GM19372 (cell line): ENCODE data around the gene DLX4.

Source experiments
- ATAC-seq: cut with Tn5 transposase; IDR thresholded peaks from one replicate; pipeline ENCODE4 v1.9.1; 2021; ENCODE audit warnings: mild to moderate bottlenecking, low read depth, moderate library complexity; ENCODE audit not compliant: unreplicated experiment

Gene DLX4

GRCh38 chr17:49967621-49968404 lies 1.2 kb upstream of the DLX4 start:
- ATAC-seq = no peak

DNA sequence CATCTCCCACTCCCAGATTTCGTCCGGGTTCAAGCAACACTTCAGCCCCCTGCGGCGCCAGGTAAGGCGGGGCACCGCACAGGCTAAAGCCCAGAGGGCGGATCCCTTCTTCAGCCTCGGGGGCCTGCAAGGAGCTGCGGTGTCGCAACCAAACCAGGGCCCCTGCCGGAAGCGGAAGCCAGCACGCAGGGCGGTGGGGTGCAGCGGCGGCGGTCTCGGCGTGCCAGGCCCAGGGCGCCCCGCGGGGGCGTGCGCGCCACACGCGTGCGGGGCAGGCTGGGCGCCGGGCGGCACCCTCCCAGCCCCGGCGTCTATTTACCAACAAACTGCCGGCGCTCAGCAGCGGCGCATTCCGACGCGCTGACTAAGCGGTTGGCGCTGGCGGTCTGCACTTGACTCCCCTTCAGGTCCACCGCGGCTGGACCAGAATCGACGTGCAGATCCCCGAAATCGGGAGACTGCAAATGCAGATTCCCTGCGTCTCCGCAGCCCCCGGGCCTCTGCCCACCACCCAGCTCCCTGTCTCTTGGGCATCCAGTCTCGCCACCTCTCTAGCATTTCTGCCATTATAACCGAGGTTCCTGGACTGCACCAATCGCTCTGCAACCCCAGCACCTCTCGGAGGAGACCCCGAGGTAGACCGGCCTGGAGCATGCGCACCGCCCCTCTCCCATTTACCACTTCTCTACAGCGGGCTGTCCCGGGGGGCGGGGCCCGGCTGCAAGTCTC lies 421 bp upstream of the DLX4 start:
- no peak for ATAC-seq

GRCh38 chr17:49969795-49970389 lies 902 bp downstream of the DLX4 start:
- ATAC-seq = no peak

- ATAC-seq = no peak
Observed at GRCh38 chr17:49970498-49970897, 1.5 kb downstream of the DLX4 start.

GRCh38 chr17:49971199-49971847 lies 2.3 kb downstream of the DLX4 start:
- no peak for ATAC-seq

GRCh38 chr17:49971848-49972485 lies 3.0 kb downstream of the DLX4 start:
- ATAC-seq = no peak

DNA sequence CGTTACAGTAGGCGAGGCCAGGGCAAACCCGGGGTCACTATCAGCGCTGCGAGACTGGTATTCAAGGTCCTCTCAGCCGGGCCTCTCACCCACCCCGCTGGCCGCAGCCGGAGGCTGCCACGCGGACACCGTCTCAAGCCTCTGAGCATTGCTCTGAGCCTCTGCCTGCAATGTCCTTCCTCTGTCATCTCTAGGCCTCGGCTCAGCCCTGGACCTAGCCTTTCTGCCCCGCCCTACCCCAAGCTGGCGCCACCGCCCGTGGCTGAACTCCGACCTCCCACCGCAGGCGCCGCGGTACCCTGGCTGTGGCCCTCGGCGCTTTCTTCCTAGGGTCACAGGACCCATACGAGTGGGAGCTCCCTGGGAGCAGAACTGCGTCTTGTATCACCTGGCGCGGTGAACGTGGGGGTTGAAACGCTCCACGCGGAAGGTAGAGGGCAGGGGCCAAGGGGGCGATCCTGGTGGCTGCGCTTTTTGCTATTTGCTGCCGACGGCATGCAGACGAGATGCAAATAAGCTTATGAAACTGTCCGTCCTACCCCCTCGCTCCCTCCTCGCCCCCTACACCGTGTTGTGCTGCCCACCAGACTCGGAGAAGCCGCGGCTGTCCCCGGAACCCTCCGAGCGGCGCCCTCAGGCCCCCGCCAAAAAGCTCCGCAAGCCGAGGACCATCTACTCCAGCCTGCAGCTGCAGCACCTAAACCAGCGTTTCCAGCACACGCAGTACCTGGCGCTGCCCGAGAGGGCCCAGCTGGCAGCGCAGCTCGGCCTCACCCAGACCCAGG lies 3.7 kb downstream of the DLX4 start:
- ATAC-seq = no peak

DNA sequence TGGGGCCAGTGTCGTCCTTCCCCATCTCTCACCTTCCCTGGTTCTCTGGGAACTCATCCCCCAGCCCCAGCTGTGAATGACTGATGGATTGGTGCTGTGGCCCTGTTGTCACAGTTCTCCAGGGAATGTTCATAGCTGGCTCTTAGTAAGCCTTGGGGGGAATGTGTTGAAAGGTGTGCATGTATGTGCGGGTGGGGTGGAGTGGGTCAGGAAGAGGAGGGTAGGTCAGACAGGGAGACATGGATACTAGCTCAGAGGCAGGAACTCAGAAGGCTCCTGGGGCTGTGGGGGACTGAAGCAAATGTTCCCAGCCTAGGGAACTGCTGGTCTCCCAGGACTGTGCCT lies 4.3 kb downstream of the DLX4 start:
- no peak for ATAC-seq

DNA sequence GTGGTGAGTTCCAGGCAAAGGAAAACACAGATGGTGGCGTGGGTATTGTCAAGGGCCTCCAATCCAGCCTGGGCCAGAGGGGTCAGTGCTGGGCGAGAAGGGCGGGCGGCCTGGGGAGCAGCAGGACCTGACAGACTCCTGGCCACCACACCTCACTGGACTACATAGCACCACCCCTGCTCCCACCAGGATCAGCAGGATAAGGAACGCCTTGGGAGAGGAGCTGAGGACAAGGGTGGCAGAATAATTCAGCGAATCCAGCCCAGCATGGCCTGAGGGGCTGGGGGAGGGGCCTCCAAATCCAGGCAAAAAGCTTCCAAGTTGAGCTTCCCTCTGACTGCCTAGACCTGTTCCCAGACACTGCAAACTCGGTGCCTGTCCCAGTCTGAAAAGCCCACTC lies 6.5 kb downstream of the DLX4 start:
- no peak for ATAC-seq

DNA sequence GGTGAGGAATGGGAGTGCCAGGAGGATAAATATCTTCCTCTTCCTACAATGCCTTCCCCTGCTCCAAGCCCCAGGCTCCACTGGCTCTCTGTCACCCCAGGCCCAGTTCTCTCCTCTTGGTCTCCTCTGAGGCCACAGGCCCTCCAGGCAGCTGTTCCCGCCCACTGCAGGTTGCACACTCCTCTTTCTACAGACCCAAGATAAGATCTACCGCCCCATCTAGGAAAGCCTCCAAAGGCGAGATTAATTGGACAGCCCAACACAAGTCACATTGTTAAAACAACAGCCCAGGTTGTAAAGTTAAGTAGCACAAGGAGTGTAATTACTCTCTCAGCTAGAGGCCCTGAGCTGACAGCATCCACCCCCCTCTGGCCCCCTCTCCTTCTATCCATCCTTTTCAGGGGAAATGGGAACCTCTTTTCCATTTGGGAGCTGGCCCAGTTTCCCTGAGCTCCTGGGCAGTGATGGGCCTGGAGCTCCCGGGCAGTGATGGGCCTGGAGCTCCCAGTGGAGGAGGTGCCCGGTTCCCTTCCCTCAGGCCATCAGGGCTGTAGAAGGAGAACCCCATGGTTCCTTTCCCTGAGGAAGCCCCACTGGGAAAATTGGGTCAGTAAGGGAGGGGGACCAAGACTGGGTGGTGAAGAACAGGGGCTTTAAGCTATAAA lies 7.3 kb downstream of the DLX4 start:
- ATAC-seq = no peak

GRCh38 chr17:49976828-49977202 lies 7.8 kb downstream of the DLX4 start:
- no peak for ATAC-seq

- ATAC-seq = no peak
Observed at GRCh38 chr17:49977463-49978389, 8.7 kb downstream of the DLX4 start.

- ATAC-seq = no peak
Observed at GRCh38 chr17:49978501-49978900, 9.5 kb downstream of the DLX4 start.

DNA sequence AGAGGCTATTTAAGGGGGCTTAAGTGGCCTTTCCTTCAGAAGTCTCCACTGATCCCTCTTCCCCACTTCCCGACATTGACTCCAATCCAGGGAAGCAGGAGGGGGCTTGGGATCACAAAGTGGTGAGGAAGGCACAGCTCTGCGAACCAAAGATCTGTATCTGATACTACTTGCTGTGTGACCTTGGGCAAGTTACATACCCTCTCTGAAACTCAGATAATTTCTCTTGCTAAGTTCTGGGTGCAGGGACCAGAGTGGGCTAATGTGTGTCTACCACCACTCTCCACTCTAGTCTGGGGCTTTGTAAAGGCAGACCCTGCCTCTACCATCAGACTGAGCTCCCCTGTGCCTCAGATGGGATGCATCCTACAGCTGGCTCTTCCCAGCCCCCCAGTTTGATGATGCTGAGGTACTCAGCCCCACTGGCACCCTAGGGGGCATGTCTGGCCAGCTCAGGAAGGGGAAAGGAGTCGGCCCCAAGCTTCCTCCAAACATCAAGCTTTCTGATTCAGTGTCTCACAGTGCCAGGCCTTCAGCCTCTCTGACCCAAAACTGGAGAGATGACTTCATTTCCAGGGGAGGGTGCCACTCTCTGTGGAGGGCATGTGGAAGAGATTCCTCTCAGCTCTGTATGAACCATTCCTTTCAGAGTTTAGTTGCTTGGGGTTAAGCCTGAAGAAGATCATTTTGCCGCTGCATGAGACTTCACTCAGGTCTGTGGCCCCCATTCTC lies 10.9 kb downstream of the DLX4 start:
- no peak for ATAC-seq

DNA sequence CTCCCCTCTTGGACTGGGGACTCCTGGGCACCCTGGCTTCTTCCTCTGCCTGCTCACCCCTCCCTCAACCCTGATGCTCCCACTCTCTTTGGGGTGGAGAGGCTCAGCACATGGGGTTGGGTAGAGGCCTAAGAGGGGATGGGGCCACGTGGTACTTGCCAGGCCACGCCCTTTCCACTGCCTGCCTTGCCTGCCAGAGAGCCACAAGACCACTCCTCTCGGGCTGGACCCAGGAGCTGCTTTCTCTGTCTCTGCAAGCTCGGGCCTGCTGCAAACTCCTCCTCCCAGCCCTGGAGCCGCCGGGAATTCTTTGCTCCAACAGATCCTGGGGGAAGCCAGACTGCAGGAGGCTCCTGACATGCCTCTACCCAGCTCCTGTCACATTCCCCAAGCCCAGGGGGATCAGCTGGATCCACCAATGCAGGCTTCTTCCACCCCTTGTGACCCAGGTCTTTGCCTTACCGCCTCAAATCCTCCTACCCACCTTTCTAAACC lies 11.8 kb downstream of the DLX4 start:
- no peak for ATAC-seq

GRCh38 chr17:49984283-49984682 lies 15.3 kb downstream of the DLX4 start:
- no peak for ATAC-seq

DNA sequence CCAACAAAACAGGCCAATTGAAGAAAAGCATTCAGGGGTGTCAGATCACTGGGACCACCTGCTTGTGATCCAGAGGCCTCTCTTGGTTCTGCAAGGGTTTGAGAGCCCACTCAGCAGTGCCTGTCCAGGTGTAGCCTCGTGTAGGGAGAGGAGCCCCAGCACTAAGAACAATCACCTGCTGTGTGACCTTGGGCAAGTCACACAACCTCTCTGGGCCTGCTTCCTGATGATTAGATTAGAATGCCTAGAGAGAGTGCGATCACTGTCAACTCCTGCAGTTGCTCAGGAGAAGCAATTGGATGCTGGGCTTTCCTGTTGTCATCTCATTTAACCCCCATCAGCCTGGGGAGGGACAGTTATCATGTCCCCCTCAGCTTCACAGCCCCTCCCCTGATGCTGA lies 15.8 kb downstream of the DLX4 start:
- no peak for ATAC-seq
